Head of caudate nucleus (tissue), 42 donors: Measurements from ENCODE around the gene EIF4E2.

Source experiments
- DNase-seq, 42 donors: peaks; one replicate each; pipeline versions ENCODE4 v3.0.0 to v3.0.0-alpha.2; 2020 to 2021; ENCODE audit warnings: mixed read lengths in 7 of 42
- intact Hi-C: fragments of 100-400 bp; cut with DNase I; formaldehyde crosslinking; loops from one replicate; pipeline ENCODE4 v1.15.0; 2022

The EIF4E2 gene

DNA sequence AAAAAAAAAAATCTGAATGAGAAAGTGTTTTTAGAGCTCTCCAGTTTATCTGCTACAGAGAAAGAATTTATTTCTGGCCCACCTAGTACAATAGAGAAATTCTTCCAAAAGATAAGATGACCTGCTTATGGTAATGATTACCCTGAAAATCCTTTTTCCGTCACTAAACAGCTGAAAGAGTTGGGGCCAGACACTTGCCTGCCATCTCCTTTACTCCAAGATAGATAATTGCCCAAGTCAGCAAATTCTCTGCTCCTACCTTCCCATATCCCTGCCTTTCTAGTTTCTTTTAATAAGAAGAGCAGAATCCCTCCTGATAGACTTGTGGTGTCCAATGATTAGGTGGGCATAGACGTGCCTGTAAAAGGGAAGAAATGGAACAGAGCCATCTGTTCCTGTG is 28.1 kb downstream of the EIF4E2 start:
- intact Hi-C loops = no loop called here

DNA sequence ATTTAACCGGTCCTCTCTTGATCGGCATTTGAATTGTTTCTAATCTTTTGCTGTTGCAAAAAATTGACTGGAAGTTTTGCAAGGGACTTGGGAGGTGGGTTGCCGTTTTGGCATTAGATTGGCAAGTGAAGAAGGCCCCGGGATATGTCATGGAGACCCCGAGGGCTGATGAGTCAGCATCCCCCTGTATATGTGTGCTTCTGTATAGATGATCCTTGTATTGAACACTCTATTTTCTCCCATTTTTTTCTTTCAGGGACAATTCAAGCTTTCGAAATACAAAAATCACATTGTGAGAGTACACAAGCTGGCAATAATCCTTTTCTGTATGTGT is 30.1 kb downstream of the EIF4E2 start:
- intact Hi-C loops = no loop called here

More for the DNA sequence above, 28.1 kb downstream of the EIF4E2 start:
- no peak for DNase-seq

DNA sequence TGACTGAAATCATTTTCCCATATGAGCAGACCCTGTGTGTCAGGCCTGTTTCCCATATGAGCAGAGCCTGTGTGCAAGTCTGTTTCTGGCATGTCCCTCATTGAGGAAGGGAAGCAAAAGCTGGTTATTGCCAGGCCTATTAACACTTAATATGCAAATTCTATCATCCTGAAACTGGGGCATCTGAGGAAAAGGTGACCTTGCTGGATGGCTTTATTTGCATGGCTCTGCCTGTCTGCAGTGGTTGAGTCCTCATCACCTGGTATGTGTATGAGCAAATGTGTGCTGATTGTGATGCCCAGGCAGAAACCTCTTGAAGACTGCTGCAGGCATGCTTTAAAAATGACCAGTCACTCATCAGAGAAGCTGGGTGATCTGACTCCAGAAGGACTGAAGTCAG is 31.2 kb downstream of the EIF4E2 start:
- intact Hi-C loops = no loop called here

More for the DNA sequence above, 30.1 kb downstream of the EIF4E2 start:
- DNase-seq = no peak

DNA sequence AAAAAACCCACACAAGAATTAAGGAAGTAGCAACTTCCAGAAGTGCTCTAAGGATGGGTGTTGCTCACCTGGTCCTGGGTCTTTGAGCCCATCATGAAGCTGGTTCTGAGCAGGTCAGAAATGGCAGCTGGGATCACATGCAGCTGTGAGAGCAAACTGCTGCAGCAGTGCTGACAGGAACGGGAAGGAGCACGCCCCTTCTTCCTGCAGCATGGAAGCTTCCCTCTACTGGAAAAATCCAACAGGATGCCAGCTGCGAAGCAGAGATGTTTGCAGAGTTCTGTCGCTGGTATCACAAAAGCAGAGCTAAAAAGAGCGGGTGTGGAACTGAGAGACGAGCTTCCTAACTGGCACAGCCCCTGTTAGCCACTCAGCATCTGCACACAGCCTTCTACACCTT is 33.7 kb downstream of the EIF4E2 start:
- DNase-seq = peak in 17 of 42 donors; percentile 26 to 63 (median 44)
- intact Hi-C loops = no loop called here

More for the DNA sequence above, 31.2 kb downstream of the EIF4E2 start:
- no peak for DNase-seq

DNA sequence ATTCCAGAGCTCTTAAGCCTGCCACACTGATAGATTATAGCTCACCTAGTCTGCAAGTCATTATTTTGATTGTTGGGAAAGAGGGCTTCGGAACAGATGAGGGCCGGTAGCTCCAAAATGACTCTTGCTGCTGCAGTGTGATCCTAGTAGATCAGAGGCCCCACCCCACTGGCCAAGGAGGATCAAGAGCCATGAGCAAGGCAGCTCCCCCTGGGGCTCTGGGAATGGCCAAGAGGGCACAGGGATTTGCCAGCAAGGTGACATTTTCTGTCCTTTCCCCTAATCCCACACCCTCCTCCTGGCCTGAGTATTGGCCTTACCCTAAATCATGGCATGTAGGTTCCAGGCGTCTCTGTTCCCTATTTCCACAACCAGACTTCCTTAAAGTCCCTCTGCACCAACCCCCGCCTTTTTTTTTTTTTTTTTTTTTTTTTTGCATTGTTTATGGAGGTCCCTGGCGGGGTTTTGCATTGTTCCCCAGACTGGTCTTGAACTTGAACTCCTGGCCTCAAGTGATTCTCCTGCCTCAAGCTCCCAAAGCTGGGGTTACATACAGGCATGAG is 36.5 kb downstream of the EIF4E2 start:
- intact Hi-C loops = no loop called here
- no peak for DNase-seq

DNA sequence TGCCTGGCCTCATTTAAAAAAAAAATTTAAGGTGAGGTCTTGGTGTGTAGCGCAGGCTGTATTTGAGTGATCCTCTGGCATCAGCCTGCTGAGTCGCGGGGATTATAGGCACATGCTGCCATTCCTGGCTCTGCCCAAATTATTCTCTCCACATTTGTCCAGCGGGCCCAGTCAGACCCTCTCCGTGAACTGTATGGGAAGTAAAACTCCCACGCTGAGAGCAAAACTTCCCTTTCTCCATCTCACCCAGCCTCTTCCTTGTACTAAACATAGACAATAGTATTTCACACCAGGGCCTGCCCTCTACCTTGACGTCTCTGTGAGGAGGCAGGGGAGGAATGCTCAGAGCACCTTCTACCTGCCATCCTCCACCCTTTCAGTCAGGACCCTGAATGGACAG is 37.0 kb downstream of the EIF4E2 start:
- intact Hi-C loops = no loop called here
- DNase-seq = no peak

DNA sequence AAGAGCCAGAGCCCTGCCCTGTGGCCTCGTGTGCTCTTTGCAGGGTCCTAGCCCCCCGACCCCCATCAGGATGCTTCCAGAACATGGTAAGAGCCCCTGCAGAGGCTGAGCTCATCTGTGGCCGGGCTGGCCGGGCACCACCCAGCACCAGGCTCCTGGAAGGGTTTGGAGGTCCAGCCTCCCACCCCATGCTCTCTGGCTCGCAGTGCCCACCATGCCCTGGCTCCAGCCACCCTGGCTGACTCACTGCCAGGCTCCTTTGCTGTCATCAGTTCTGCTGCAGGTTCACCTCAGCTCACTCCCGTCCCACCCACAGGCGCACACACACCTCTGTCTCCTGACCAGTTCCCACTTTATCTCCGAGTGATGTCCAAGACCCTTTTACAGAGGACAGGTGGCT is 37.5 kb downstream of the EIF4E2 start:
- intact Hi-C loops = no loop called here
- no peak for DNase-seq

DNA sequence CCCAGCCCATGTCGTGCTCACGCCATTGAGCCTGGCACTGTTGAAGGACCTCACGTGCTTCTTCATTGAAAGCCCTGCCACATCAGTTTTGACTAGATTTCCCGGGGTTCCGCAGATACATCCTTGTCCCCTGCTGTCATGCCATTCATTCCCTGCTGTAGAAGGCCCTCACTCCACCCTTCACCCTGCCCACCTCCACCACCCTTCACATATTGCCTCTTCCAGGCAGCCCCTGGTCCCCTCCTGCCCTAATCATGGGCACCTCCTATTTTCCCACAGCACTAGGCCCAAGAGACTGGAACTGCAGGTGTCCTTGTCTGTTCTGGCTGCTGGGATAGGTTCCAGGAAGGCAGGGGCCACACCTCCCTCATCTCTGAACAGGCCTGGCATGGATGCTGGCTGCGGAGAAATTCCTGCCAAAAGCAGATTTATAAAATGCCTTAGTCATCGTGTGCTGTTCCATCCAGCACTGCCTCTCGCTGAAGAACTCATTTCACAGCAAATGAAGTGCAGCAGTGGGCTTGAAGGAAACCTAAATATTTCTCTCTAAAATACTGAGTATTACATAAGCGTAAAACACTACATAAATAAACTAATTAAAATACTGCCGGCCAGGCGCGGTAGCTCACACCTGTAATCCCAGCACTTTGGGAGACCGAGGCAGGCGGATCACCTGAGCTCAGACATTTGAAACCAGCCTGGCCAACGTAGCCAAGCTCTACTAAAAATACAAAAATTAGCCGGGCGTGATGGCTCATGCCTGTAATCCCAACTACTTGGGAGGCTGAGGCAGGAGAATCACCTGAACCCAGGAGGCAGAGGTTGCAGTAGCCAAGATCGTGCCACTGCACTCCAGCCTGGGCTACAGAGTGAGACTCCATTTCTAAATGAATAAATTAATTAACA is 38.4 kb downstream of the EIF4E2 start:
- intact Hi-C loops = no loop called here
- DNase-seq = peak in 14 of 42 donors; percentile 16 to 61 (median 33)

DNA sequence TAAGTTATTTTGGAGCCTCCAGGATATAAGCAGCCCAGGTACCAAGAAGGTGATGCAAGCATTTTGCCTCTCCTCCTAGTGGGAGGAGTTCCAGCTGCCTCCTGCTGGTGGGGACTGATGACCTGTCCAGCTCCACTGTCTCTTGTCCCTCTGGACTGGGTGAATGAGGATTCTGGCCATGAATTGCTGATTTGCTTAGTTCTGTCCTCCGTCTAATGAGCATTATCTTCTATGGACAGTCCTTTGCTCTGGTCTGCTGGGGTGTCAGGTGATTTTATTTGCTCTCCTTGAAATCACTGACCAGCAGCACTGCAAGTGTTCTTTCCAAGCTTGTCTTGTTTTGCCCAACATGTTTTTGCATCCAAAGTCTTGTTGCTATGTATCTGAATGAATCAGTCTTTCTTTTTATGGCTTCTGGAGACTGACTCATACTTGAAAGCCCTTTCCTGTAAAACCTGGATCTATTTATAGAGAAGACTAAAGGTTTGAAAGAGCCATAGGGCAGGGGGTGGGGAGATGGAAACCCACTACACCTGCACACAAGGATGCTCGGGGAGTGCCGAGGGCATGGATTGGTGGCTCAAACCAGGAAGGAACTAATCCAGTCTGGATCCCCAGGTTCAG is 42.4 kb downstream of the EIF4E2 start:
- intact Hi-C loops = no loop called here

DNA sequence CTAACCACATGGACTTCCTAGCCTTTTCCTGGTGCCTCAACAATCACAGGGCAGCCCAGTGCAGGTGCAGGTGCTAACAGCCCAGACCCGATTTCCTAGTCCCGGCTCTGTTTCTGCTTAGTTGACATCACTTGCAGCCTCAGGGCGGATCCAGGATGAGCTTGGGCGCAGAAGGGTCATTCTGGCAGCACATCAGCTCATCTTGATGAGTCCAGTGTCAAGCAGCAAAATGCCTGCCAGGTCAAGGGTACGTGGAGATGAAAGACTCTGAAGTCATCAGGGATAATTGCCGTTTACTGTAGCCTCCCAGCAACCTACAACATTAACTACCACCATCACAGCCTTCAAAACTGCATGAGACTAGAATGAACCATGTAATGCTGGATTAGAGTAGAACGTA is 43.5 kb downstream of the EIF4E2 start:
- DNase-seq = no peak
- intact Hi-C loops = no loop called here

More for the DNA sequence above, 42.4 kb downstream of the EIF4E2 start:
- DNase-seq = peak in 4 of 42 donors; percentile 23 to 49 (median 29)

DNA sequence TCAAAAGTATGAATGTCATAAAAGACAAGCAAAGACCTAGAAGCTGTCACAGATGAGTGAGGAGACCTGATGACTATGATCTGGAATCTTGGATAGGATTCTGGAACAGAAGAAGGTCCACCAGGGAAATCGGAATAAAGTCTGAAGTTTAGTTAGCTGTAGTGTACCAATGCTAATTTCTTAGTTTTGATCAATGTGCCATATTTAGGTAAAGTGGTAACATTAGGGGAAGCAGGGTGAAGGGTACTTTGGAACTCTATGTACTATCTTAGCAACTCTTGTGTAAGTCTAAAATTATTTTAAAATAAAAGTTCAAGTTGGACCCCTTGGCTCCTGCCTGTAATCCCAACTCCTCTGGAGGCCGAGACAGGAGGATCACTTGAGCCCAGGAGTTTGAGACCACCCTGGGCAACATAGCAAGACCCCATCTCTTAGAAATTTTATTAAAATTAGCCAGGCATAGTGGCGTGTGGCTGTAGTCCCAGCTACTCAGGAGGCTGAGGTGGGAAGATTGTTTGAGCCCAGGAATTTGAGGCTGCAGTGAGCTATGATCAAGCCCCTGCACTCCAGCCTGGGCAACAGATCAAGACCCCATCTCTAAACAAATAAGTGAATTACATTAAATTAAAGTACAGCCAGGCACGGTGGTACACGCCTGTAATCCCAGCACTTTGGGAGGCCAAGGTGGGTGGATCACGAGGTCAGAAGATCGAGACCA is 47.0 kb downstream of the EIF4E2 start:
- no peak for DNase-seq
- intact Hi-C loops = no loop called here

DNA sequence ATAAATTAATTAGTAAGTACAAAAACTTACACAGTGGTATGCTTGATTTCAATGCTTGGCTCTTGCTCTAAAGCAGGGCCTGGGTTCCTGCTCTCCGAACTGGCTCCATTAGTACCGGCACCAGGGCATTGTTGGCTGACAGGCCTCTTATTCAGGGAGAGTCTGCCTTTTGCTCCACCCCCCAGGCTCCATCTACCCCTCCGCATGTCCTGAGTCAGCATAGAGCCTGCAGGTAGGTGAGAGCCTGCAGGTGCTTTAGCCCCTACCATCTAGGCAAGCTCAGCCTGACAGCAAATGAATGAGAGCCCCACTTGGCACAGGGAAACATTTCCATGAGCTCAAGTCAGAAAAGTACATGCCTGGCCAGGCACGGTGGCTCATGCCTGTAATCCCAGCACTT is 47.8 kb downstream of the EIF4E2 start:
- no peak for DNase-seq
- intact Hi-C loops = no loop called here

DNA sequence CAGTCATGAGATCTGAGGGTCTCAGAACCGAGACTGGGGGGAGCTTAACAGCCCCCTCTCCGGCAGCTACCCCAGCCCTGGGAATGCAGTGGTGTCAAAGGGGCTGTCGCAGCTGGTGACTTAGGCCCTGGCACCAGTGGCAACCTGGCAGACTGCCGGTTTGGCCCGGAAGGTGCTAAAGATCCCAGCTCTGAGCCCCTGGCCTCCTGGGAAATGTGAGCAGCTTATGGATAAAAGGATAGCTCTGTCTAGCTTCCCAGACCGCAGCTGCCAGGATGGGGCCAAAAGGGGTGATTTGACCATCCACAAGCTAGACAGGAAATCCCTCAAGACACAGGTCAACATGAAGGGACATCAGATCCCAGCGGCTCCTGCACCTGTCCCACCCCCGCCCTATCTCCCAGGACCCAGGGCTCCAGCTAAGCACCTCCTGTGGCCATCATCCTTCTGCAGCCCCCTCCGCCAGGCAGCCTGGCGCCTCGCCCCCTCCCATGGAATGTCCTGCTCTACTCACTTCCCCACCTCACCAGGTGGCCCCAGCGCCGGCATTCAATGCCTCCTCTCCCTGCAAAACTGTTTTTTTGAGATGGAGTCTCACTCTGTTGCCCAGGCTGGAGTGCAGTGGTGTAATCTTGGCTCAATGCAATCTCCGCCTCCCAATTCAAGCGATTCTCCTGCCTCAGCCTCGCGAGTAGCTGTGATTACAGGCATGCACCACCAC is 49.7 kb downstream of the EIF4E2 start:
- DNase-seq = no peak
- intact Hi-C loops = loop anchor here (10.0 kb wide), 2 partner anchors 65 to 455 kb away; no protein-coding TSS in a partner anchor

DNA sequence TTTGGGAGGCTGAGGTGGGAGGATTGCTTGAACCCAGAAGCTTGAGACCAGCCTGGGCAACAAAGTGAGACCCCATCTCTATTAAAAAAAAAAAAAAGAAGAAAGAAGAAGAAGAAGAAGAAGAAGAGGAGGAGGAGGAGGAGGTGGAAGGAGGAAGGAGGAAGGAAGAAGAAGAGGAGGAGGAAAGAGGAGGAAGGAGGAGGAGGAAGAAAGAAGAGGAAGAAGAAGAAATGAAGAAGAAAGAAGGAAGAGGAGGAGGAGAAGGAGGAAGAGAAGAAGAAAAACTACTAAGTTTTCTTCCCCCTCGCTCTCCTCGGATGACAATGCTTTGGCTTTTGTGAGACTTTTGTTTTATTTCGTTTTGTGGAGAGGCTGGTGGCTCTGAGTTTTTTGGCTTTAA is 52.8 kb downstream of the EIF4E2 start:
- no peak for DNase-seq
- intact Hi-C loops = loop anchor here (10.0 kb wide), 2 partner anchors 62 to 452 kb away; no protein-coding TSS in a partner anchor

DNA sequence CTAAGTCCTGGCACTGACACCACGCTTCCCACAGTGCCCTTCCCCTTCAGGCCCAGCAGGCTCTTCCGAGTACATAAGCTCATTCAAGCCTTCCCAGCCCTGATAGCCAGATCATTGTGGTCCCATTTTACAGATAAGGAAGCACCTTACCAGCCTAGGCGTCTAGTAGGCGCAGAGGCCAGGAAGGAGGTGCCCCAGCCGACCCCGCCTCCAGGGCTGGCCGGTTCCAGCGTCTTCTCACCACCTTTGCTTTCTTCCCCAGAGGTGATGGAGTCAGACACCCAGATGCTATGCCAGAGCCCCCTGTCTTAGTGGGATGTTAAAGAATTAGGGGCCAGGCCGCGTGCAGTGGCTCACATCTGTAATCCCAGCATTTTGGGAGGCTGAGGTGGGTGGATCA is 54.0 kb downstream of the EIF4E2 start:
- intact Hi-C loops = loop anchor here (10.0 kb wide), 2 partner anchors 60 to 450 kb away; no protein-coding TSS in a partner anchor
- DNase-seq = no peak

DNA sequence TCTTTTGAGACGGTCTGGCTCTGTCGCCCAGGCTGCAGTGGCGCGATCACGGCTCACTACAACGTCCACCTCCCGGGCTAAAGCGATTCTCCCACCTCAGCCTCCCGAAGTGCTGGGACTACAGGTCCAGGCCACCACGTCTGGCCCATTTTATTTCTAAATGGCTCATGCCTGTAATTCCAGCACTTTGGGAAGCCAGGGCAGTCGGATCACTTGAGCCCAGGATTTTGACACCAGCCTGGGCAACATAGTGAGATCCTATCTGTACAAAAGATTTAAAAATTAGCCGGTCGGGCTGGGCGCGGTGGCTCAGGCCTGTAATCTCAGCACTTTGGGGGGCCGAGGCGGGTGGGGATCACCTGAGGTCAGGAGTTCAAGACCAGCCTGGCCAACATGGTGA is 56.5 kb downstream of the EIF4E2 start:
- DNase-seq = no peak
- intact Hi-C loops = loop anchor here (2.0 to 10.0 kb wide), 4 partner anchors 58 to 645 kb away; partner anchors contain the start of genes ATG16L1 and GIGYF2

DNA sequence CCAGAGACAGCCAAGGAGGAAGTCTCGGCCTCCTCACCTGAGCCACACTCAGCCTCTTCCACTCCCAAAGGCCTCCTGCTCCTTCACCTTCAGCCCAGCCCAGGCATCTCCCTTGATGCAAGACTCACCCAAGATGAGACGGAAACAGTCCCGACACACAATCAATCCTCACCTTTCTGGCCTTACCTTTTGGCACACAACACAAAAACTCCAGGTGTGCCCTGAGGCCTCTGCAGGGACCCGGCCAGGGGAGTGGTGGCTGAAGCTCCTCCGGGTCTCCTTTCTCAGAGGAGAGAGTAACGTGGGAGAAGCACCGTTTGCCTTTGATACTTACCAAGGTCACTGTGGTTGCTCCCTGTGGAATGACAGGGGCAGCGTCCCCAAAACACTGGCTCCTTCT is 59.1 kb downstream of the EIF4E2 start:
- DNase-seq = no peak
- intact Hi-C loops = loop anchor here (5.0 to 10.0 kb wide), 3 partner anchors 55 to 643 kb away; partner anchors contain the start of gene ATG16L1

DNA sequence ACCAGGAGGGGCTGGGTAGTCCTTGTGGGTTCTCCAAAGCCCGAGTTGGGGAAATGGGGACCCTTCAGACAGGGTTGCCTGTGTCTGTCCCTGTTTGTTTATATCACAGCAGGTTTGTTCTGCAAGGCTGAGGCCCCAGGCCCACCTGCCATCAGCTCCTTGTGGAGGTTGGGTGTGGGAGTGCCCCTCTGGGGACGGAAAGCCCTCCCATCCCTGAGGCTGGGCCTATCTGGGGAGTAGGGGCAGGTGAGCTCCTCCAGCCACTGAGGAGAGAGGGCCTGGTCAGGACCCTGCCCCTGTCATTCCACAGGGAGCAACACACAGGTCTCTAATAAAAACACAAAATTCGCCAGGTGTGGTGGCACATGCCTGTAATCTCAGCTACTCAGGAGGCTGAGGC is 59.6 kb downstream of the EIF4E2 start:
- DNase-seq = no peak
- intact Hi-C loops = no loop called here

DNA sequence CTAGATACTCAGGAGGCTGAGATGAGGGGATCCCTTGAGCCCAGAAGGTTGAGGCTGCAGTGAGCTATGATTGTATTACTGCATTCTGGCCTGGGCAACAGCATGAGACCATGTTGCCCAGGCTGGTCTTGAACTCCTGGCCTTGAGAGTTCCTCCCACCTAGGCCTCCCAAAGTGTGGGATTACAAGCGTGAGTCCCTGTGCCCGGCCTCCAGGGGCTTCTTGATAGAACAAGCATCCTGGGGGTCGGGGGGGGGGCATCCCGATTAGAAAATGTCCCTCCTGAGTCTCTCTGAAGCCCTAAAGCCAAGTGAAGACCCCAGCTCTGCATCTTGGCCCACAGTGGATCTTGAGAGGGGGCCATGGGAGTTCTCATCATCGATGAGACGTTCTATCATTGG is 60.6 kb downstream of the EIF4E2 start:
- DNase-seq = no peak
- intact Hi-C loops = no loop called here
